IPS-11a (cell line): ENCODE data around the gene GRK3.

ENCODE experiments used
- H3K4me3 ChIP-seq: one replicate; pipeline ENCODE4 v1.5.1; 2013; ENCODE audit warnings: low read depth, low read length, control low read depth

The GRK3 gene

DNA sequence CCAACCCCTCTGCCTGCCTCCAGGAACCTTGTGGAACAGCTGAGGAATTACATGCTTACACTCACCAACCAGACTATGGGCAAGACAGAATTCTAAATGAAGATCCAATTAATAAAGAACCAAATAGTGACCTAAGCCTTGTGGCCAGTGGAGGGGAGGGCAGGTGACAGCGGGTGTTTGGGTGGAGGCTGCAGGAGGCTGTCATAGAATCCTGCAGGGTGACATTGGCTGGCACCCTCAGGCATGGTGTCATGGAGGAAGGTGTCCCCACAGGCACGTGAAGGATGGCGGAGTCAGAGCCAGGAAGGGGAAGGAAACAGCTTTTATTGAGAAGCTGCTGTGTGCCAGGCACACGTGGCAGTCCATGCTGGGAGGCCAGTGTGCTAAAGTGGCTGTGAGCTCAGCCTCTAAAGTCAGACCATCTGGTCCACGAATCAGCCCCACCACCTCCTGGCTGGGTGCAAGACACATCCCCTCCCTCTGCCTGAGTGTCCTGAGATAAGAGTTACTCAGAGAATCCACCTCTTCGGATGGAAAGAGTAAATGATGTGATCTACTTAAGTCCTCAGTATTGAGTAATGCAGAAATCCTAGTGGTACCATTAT lies 186.2 kb downstream of the GRK3 start:
- H3K4me3 ChIP-seq: no peak overlapping the region

DNA sequence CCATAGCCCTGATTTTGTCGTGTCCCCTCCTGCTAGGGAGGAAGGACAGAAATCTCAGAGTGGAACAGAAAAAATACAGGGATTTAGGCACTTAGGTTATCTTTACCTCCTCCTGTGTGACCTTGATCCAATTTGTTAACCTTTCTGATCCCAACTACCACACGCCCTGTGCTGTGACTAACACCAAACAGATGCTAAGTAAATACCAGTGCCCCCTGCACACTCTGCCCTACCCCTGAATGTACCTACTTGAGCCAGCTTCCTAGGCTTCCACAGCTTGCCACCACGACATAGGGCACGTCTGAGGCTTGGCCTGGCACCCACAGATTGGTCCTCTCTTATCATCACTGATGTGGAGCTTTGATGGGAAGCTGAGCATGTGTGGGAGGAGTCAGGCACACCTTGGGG lies 186.7 kb downstream of the GRK3 start:
- H3K4me3 ChIP-seq: no peak overlapping the region

DNA sequence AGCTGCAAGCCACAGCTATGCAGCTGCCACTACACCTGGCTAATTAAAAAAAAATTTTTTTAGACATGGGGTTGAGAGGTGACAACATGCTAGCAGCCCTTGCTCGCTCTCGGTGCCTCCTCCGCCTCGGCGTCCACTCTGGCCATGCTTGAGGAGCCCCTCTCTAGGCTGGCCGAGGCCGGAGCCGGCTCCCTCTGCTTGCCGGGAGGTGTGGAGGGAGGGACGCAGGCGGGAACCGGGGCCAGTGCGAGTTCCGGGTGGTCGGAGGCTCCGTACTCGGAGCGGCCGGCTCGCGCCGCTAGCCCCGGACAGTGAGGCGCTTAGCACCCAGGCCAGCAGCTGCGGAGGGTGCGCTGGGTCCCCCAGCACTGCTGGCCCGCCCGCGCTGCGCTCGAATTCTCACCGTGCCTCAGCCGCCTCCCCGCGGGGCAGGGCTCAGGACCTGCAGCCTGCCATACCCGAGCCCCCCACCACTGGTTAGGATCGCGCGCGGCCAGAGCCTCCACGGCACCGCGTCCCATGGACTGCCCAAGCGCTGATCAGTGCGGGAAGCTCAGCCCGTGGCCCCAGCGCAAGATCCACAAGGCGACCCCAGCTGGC lies 188.2 kb downstream of the GRK3 start:
- no peak overlapping the region for H3K4me3 ChIP-seq

DNA sequence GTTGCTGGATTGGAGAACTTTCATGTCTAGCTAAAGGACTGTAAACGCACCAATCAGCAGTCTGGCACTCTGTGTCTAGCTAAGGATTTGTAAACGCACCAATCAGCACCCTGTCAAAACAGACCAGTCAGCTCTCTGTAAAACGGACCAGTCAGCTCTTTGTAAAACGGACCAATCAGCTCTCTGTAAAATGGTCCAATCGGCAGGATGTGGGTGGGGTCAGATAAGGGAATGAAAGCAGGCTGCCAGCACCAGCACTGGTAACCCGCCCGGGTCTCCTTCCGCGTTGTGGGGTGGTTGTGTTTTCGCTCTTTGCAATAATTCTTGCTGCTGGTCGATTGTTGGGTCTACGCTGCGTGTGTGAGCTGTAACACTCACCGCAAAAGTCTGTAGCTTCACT lies 188.8 kb downstream of the GRK3 start:
- no peak overlapping the region for H3K4me3 ChIP-seq

DNA sequence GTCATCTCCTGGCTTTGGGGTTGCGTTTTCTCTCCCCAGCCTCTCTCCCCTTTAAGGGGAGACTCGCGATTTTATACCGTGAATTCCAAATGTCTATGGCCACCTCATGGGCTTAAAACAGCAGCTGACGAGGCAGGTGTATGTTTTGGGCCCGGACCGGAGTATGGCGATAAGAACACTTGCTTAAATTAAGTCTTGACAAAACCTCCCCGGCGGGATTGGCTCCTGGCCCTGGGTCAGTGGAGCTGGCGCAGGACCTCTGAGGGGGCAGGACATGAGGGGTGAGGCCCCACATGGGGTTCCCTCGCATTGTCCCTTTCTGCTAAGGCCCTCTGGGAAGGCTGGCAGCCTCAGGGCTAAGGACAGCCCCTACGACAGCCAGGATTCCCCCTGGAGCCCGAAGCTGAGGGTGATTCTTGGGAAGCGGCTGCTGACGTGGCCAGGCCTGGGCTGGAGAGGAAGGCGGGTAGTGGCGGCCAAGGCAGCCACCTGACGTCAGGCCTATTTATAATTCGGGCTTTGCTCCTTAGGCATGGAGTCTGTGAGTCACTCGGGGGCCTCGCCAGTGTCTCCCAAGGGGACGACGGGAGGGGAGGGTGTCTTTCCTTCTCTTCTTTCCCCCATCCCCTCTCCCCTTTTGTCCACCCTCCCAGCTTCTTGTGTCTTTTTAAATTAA lies 190.2 kb downstream of the GRK3 start:
- H3K4me3 ChIP-seq: no peak overlapping the region

DNA sequence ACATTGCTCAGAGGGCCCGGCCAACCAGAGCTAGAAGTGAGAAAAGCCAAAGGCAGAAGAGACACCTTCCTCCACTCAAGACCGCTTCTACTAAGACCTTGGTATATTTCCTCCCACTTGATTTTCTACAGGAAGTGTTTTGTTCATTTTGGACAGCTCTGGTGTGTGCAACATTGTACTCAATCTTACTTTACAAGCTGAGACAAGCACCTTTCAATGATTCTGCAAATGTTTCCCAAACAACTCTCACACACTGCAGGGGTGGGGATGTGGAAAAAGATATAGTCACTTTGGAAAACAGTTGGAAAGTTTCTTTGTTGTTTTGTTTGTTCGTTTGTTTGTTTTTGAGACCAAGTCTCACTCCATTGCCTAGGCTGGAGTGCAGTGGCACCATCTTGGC lies 193.2 kb downstream of the GRK3 start:
- H3K4me3 ChIP-seq: no peak overlapping the region

DNA sequence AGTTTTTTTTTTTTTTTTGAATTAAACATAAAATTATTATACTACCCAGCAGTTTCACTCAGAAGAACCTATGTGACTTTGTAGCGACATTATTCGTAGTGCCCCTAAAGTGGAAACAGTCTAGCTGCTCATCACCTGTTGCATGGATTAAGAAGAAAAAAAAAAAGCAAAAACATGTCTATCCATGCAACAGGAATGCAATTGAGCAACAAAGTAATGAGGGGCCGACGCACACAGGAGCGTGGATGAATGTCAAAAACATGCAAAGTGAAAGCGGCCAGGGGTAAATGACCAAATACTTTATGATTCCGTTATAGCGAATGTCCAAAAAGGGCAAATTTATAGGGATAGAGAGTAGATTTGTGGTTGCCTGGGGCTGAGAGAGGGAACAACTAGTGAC lies 193.8 kb downstream of the GRK3 start:
- H3K4me3 ChIP-seq: no peak overlapping the region

DNA sequence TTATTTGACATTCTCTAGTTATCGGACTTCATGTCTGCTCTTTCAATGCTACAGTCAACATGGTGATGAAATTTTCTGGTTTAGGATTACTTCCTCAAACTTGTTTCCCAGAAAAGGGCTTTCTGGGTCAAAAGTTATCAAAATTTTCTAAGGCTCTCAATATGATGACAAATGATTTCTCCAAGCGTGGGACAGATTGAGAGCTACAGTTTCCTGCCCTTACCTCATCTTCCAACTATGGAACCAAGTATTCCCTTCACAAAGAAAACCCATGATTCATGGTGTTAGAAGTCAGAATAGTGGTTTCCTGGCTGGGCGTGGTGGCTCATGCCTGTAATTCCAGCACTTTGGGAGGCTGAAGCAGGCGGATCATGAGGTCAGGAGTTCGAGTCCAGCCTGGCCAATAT lies 195.4 kb downstream of the GRK3 start:
- H3K4me3 ChIP-seq: no peak overlapping the region

DNA sequence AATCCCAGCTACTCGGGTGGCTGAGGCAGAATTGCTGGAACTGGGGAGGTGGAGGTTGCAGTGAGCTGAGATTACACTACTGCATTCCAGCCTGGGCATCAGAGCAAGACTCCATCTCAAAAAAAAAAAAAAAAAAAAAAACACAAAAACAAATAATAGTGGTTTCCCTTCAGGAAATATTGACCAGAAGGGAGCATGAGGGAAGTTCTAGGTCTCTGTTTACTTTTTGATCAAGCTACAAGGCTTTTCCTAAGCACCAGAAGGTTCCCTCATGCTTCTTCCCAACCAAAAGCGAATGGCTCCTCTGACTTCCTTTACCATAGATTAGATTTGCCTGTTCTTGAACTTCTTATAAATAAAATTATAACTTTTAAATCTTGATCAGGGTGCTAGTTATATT lies 195.8 kb downstream of the GRK3 start:
- H3K4me3 ChIP-seq: no peak overlapping the region

DNA sequence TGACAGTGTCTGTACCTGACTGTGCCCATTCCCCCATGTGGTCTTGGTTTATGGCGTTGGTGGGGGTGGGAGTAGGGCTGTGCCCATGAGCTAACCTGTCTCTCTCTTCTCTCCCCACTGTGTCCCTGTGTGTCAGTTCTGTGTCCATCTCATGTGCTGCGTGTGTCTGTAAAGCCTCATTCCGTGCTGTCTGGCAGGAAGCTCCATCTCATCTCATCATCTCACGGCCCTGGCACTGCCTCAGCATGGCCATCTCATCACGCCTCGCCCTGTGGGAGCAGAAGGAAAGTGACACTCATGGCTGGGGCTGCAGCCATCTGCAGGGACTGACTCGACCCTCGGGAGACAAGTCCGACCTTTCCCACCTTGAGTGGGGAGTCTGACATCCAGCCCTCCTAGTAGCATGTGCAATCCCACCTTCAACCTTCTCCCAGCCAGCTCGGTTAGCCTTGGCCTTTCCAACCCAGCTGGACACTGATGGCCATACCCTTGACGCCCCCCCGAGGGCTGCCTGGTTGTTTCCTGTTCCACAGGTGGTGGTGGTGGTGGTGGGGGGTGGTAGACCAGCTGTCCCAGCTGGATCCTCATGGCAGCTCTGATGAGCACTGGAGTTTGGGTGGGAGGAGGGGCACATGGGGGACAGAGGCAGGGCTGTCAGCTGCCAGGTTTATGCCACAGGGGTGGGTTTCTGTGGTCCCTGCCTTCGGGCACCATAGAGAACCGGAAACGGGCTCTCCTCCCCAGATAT lies 196.5 kb downstream of the GRK3 start:
- no peak overlapping the region for H3K4me3 ChIP-seq

DNA sequence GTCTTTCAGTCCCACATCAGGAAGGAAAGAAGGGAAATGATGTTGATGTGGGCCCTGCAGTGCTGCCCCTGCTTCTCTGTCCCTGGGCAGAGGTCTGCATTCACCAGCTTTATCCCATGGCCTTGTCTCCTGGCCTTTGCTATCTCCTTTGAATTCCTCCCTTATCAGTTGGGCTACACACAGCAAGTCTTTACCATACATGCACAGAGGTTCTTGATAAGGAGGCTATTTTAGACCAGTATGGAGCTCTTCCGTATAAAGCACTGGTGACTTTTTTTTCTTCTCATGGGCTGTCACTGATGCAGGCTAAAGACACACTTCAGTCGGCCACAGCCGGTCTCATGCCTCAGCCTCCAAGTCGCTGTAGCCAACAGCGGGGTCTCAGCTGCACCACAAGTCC lies 197.7 kb downstream of the GRK3 start:
- H3K4me3 ChIP-seq: no peak overlapping the region

DNA sequence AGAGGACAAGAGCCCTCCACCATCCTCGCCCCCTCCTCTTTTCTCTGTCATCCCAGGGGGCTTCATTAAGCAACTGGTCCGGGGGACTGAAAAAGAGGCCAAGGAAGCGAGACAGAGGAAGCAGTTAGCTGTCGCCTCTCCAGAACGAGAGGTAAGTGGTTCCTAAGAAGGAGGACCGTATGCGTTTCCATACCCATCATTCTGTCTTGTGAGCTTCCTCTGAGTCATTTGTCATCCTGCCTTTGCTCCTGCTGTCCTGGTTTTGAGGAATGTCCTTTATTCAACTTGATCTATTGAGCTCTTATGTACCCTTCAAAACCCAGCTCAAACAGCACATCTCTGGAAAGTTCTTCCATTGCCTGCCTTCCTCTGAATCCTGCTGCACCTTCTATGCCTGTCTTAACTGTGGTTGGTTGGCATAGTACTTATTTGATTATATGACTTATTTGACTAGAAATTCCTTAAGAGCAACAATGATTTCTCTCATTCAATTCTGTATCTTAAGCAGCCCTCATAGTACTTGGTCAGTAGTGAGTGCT lies 198.8 kb downstream of the GRK3 start:
- no peak overlapping the region for H3K4me3 ChIP-seq

DNA sequence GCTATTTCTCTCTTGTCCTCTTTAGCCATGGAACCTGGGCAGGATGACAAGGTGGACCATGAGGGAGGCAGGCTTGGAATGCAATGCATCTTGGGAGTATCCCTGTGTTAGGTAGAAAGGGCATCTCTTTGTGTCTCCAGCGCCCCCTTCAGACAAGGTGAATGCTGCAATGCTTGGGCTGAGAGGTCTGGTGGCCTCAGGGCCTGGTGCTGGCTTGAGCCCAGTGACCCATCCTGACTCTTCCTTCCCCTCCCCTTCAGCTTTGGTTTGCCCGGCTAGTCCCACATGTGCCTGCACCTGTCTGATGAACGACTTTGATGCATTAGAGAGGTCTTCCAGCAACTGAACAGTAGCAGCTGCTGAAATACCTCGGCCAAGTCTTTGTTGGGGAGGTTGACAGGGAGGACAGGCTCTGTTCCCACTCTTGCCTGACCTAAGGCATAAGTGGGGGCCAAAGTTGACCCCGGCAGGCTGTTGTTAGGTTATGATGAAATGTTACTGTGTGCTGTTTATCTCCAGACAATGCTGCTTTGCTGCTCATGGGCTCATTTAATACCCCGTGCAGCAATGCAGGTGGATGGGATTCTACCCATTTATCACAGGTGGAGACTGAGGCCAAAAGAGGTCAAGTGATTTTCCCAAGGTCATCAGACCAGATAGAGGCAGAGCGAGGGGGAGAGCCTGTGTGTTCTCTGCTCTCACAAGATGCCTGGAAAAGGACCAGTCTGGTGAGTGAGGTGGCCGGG lies 200.0 kb downstream of the GRK3 start:
- no peak overlapping the region for H3K4me3 ChIP-seq

DNA sequence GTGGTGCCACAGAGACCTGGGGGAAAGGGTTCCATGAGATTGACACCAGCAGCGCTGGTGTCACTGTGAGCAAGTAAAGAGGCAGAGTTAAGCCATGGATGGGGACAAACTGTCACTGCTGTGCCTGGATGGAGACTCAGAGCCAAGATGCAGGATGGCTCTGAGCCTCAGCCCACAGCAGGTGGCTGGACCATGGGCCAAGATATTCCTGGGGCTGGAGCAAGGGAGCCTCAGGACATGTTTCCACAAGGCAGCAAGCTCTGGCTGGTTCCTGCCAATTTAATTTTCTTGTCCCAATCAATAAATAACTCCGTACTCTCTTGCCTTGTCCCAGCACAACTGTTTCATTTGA lies 200.5 kb downstream of the GRK3 start:
- no peak overlapping the region for H3K4me3 ChIP-seq

DNA sequence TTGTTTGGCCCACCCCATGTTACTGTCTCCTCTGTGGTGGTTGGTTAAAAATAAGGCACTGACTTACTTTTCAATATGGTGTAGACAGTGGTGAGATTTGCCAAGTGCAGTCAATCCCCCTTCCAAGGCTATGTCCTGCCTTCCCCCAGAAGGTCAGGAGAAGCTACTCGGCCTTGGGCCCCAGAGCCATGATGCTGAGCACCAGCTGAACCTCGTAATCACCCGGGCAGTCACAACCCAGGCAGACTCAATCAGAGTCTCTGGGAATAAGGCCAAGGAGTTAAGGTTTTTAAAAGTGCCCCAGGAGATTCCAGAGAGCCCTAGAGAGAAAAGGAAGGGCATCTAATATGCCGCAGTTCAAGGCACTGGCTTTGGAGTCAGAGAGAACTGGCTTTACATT lies 201.3 kb downstream of the GRK3 start:
- H3K4me3 ChIP-seq: no peak overlapping the region

DNA sequence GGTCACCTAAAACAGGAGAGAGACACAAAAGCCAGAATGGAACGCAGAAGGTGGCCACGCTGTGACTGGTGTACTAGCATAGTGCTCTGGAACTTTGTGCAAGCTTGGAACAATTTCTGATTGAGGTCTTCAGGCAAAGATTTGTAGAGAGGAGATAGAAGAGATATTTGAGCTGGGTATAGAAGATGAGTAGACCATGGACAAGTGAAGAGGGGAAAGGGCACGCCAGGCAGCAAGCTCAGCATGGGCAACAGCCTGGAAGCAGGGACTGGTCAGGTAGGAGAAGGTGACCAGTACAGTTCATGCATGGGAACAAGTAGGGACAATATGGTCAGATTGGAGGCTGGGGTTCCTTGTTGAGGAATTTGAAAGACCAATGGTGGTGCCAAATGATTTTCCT lies 201.9 kb downstream of the GRK3 start:
- no peak overlapping the region for H3K4me3 ChIP-seq

DNA sequence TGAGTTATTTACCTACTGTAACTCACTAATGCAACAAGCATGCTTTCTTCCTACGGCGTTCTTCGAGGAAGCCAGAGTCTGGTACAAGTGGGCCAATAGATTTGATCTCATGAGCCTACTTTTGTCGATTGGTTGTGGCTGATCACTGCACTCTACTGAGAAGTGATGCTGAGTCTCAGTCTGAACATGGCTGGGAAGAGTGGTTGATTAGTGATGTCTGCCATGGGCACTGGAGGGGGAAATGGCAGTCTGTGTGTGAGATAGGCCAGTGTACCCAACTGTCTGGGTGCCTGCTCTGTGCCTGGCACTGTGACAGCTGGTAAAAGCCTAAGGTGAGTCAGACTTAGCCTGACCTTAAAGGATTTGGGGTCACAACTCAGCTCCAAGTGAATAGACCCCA lies 205.9 kb downstream of the GRK3 start:
- H3K4me3 ChIP-seq: no peak overlapping the region

DNA sequence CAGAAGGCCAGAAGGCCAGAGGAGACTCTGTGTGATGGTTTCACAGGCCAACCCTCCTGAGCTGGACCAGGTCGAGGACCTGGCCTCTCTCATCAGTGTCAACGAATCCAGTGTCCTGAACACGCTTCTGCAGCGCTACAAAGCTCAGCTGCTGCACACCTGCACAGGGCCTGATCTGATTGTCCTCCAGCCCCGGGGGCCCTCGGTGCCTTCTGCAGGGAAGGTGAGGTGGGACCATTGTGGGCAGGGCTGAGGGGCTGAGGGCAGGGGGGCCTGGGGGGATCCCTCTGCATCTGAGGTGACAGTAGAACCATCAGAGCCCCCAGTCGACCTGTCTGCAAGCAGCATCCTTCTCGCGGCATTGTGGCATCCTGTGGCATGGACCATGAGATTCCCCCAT lies 207.8 kb downstream of the GRK3 start:
- H3K4me3 ChIP-seq: no peak overlapping the region

DNA sequence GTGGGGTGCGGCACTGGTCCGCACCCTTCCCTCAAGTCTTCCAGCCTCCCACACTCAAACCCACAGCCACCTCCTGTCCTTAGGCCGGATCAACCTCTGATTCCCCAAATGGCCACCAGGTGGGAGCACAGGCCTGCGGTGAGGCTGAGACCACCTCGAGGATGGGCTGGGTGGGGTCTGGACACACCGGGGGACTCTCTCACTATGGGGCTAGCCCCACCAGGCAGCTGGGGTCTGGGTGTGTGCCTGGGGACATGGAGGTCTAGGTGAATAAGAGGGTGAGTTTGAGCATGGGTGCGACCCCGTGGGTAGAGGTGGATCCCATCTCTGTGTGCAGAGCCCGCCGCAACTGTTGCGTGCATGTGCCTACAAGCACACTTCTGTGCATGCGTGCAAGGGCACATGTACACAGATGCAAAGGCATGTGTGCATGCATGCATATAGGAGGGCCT lies 210.1 kb downstream of the GRK3 start:
- H3K4me3 ChIP-seq: no peak overlapping the region

DNA sequence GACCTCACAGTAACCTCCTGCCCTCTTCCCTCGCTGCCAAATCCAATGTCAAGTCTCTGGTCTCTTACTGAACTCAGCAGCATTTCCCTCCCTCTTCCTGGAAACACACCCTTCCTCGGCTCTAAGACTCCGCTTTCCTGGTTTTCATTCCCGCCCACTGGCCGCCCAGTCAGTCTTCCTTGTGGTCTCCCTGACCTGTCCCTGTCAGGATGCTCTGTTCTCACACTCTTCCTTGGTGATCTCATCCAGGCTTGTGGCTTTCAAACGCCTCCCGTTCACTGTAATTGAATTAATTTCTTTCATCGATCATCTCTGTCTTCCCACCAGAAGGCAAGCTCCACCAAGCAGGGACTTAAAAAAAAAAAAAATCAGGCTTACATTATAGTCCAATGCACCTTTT lies 211.1 kb downstream of the GRK3 start:
- H3K4me3 ChIP-seq: no peak overlapping the region

DNA sequence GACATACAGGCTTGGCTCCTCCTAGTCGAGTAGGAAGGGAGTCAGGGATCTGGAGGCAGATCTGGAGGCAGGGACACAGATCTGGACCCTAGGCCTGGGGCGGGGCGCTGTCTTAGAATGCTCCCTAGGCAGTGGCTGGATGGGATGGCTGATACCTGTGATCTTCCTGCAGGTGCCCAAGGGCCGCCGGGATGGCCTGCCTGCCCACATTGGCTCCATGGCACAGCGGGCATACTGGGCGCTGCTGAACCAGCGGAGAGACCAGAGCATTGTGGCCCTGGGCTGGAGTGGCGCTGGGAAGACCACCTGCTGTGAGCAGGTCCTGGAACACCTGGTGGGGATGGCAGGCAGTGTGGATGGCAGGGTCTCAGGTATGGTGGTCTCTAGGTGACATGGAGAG lies 212.9 kb downstream of the GRK3 start:
- H3K4me3 ChIP-seq: no peak overlapping the region
